DND-41 (cell line): ENCODE results near the gene PHACTR4.
A peak's percentile ranks its signal among the peaks of the same experiment; 100 is the strongest.

Experiments
- ATAC-seq: fragments of 200-7000 bp; cut with Tn5 transposase; 3 replicates; pipeline ENCODE4 v1.9.1; 2021; ENCODE audit warnings: low read depth; ENCODE audit not compliant: insufficient read depth
- DNase-seq: peaks from one replicate; pipeline ENCODE4 v3.0.0-alpha.2; 2020
- H2AFZ ChIP-seq: 2 replicates; pipeline ENCODE4 v1.6.0; 2012; ENCODE audit warnings: low read depth, low read length
- H3K27ac ChIP-seq: 2 replicates; pipeline ENCODE4 v1.5.1; 2012; ENCODE audit warnings: low read length, inconsistent platforms
- H3K27me3 ChIP-seq: fragments of 200-600 bp; sonication (generic); 2 replicates; pipeline ENCODE4 v1.6.0; 2012; ENCODE audit warnings: low read length, mild to moderate bottlenecking, inconsistent platforms; ENCODE audit not compliant: insufficient read depth, poor library complexity
- H3K36me3 ChIP-seq: 2 replicates; pipeline ENCODE4 v1.5.1; 2012; ENCODE audit warnings: low read length, inconsistent platforms; ENCODE audit not compliant: insufficient read depth
- H3K4me1 ChIP-seq: 2 replicates; pipeline ENCODE4 v1.5.1; 2012; ENCODE audit warnings: mild to moderate bottlenecking, low read length; ENCODE audit not compliant: insufficient read depth
- H3K4me2 ChIP-seq: 2 replicates; pipeline ENCODE4 v1.6.0; 2012; ENCODE audit warnings: mild to moderate bottlenecking, moderate library complexity, low read length, inconsistent platforms; ENCODE audit not compliant: insufficient read depth
- H3K4me3 ChIP-seq, 2 experiments: fragments of 200-600 bp in 1 of 2; shearing (Covaris generic) in 1 of 2; 2 replicates each; pipeline ENCODE4 v1.5.1; 2012 to 2016; ENCODE audit warnings: inconsistent platforms in 2 of 2, low read length in 2 of 2, mild to moderate bottlenecking in 2 of 2, low read depth in 1 of 2, moderate library complexity in 1 of 2
- H3K79me2 ChIP-seq: 2 replicates; pipeline ENCODE4 v1.6.0; 2012; ENCODE audit warnings: low read length, inconsistent platforms; ENCODE audit not compliant: insufficient read depth
- H3K9ac ChIP-seq: 2 replicates; pipeline ENCODE4 v1.6.0; 2012; ENCODE audit warnings: low read depth, mild to moderate bottlenecking, inconsistent platforms, low read length, moderate library complexity
- H3K9me3 ChIP-seq: 2 replicates; pipeline ENCODE4 v1.5.1; 2012; ENCODE audit warnings: low read length, moderate library complexity, mild to moderate bottlenecking, inconsistent platforms; ENCODE audit not compliant: insufficient read depth, severe bottlenecking
- H4K20me1 ChIP-seq: 2 replicates; pipeline ENCODE4 v1.6.0; 2012; ENCODE audit warnings: low read length; ENCODE audit not compliant: insufficient read depth
- CTCF ChIP-seq: IDR thresholded peaks from 2 replicates; pipeline ENCODE4 v1.5.1; 2012; ENCODE audit warnings: borderline replicate concordance, low read length, moderate library complexity, mild to moderate bottlenecking; ENCODE audit not compliant: poor library complexity, severe bottlenecking; ENCODE audit errors: extremely low read depth
- EZH2 ChIP-seq: IDR thresholded peaks from 3 replicates; pipeline ENCODE4 v1.6.1; 2012; ENCODE audit warnings: borderline replicate concordance, low read depth, mild to moderate bottlenecking, moderate library complexity, low read length, inconsistent platforms; ENCODE audit not compliant: severe bottlenecking

PHACTR4 gene

GRCh38 chr1:28354121-28354520 is 15.4 kb upstream of the PHACTR4 start:
- Histone ChIP-seq H3K9me3 (no peaks in the 10 kb centered on the region), H3K4me1 (no peaks in the 10 kb centered on the region), H4K20me1 (no peaks in the 10 kb centered on the region), H3K27me3 (no peaks in the 10 kb centered on the region), H3K4me3 (no peak overlapping the region), H3K9ac (no peak overlapping the region), H3K27ac (no peak overlapping the region), H3K4me2 (no peak overlapping the region), H3K79me2 (no peaks in the 10 kb centered on the region), H3K36me3 (no peaks in the 10 kb centered on the region), H2AFZ (no peak overlapping the region)
- DNase-seq (no peak), ATAC-seq (no peak)
- no peak for TF ChIP-seq CTCF
- no peak for TF ChIP-seq EZH2

DNA sequence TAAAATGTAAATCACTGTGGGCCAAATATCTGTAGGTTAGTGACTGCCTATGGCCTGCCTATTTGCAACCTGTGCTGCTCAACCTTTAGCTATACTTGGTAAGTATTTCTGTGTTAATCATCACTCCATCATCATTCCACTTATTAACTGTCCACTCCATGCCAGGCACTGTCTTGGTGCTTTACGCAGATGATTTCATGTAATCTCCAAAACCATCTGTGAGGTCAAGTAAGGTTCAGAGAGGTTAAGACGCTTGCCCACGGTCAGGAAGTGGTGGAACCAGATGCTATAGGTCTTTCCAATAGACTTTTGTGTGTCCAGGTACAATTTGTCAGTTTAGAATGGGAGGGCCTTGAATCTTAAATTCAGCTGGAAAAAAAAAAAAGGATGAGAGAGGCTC is 10.8 kb upstream of the PHACTR4 start:
- H4K20me1 ChIP-seq, result no peaks in the 10 kb centered on the region
- H3K4me3 ChIP-seq, result no peak overlapping the region
- H3K79me2 ChIP-seq, result no peaks in the 10 kb centered on the region
- no peak overlapping the region for H3K27ac ChIP-seq
- no peak overlapping the region for H3K9ac ChIP-seq
- H3K9me3 ChIP-seq, result no peaks in the 10 kb centered on the region
- no peaks in the 10 kb centered on the region for H3K27me3 ChIP-seq
- DNase-seq, result no peak
- H3K36me3 ChIP-seq, result no peaks in the 10 kb centered on the region
- TF ChIP-seq EZH2, result no peak
- no peak for TF ChIP-seq CTCF
- H3K4me2 ChIP-seq, result no peak overlapping the region
- H2AFZ ChIP-seq, result no peak overlapping the region
- no peak for ATAC-seq
- no peaks in the 10 kb centered on the region for H3K4me1 ChIP-seq

DNA sequence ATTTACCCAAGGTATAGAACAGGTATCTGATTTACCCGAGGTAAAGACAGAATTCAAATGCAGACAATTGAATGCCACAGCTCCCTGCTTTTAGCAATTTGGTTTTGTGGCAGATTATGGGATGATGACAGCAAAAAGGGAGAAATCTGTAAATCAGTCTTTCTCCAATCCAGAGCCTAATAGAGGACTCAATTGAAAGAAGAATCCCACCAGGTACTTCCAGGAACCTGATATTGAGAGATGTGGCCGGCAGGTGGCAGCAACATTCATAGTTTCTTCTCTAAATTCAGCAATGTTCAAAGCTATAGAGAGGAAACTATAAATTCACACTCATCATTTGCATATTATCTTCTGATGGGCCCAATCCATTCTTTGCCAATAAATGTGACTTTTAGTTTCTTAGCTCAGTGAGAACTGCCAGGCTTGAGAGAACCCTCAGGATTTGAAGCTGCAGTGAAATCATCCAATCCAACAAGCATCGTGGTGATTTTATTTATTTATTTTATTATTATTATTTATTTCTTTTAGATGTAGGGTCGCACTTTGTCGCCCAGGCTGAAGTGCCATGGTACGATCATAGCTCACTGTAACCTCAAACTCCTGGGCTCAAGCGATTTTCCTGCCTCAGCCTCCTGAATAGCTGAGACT is 9.8 kb upstream of the PHACTR4 start:
- TF ChIP-seq EZH2, result no peak
- peak; percentile 87 for TF ChIP-seq CTCF
- no peaks in the 10 kb centered on the region for H4K20me1 ChIP-seq
- H3K9me3 ChIP-seq, result no peaks in the 10 kb centered on the region
- ATAC-seq (peak; percentile 90), DNase-seq (peak; percentile 79)
- no peak overlapping the region for H3K9ac ChIP-seq
- no peaks in the 10 kb centered on the region for H3K79me2 ChIP-seq
- H3K27ac ChIP-seq, result no peak overlapping the region
- no peaks in the 10 kb centered on the region for H3K27me3 ChIP-seq
- no peak overlapping the region for H3K4me2 ChIP-seq
- no peaks in the 10 kb centered on the region for H3K36me3 ChIP-seq
- H3K4me3 ChIP-seq, result no peak overlapping the region
- no peaks in the 10 kb centered on the region for H3K4me1 ChIP-seq
- H2AFZ ChIP-seq, result no peak overlapping the region

DNA sequence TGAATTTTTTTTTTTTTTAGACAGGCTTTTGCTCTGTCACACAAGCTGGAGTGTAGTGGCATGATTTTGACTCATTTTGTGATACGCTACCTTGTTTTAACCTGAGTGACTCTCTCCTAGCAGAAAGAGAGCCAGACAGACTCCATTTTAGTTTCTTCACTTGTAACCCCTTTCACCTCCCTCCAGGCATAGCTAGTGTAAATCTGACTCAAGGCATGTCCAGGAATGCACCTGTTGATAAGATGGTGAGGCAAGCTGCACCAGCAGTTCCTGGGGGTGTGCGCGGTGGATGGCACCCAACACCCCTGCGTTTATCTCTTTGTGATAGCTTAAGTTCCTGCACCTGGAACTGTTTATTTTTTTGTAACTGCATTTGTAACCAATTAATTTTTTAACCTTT is 4.7 kb upstream of the PHACTR4 start:
- Histone ChIP-seq H3K9me3 (no peaks in the 10 kb centered on the region), H2AFZ (no peak overlapping the region), H4K20me1 (no peaks in the 10 kb centered on the region), H3K27ac (no peak overlapping the region), H3K79me2 (peaks cover 11% of the 10 kb centered on the region), H3K4me3 (no peak overlapping the region), H3K27me3 (no peaks in the 10 kb centered on the region), H3K9ac (no peak overlapping the region), H3K4me1 (peaks cover 10% of the 10 kb centered on the region), H3K4me2 (no peak overlapping the region), H3K36me3 (no peaks in the 10 kb centered on the region; the same call in 1 of the 2 replicates)
- no peak for DNase-seq
- TF ChIP-seq EZH2, result no peak
- TF ChIP-seq CTCF, result no peak
- no peak for ATAC-seq
